Muscle layer of duodenum (tissue), 2 donors: Measurements from ENCODE around the gene IRX1.

ENCODE experiments used
- H3K27ac ChIP-seq: one replicate; pipeline ENCODE4 v1.7.0; 2013; ENCODE audit warnings: mild to moderate bottlenecking, low read length
- H3K27me3 ChIP-seq: one replicate; pipeline ENCODE4 v1.7.0; 2013; ENCODE audit warnings: low read depth, mild to moderate bottlenecking, control low read depth, low read length
- H3K36me3 ChIP-seq, 2 donors: one replicate each; pipeline ENCODE4 v1.7.0; 2013; ENCODE audit warnings: low read length in 2 of 2, control low read depth in 1 of 2, mild to moderate bottlenecking in 1 of 2; ENCODE audit not compliant: insufficient read depth in 2 of 2, control insufficient read depth in 1 of 2
- H3K4me1 ChIP-seq, 2 donors: one replicate each; pipeline ENCODE4 v1.7.0; 2013; ENCODE audit warnings: low read length in 2 of 2, mild to moderate bottlenecking in 2 of 2, control low read depth in 1 of 2, moderate library complexity in 1 of 2; ENCODE audit not compliant: insufficient read depth in 2 of 2, control insufficient read depth in 1 of 2
- H3K4me3 ChIP-seq, 2 donors: one replicate each; pipeline ENCODE4 v1.7.0; 2013; ENCODE audit warnings: low read length in 2 of 2, low read depth in 1 of 2, mild to moderate bottlenecking in 1 of 2
- H3K9me3 ChIP-seq, 2 donors: one replicate each; pipeline ENCODE4 v1.7.0; 2013; ENCODE audit warnings: low read length in 2 of 2, control low read depth in 1 of 2, mild to moderate bottlenecking in 1 of 2; ENCODE audit not compliant: control insufficient read depth in 1 of 2
- donor health status: healthy.

IRX1 gene

GRCh38 chr5:3594510-3595005 lies 1.1 kb upstream of the IRX1 start:
- peaks cover 68% of the 10 kb centered on the region for H3K27me3 ChIP-seq
- H3K4me3 ChIP-seq: peak overlapping the region in 1 of 2 donors; percentile 52
- H3K4me1 ChIP-seq: peaks cover 0 to 40% of the 10 kb centered on the region in 2 donors
- no peak overlapping the region for H3K27ac ChIP-seq
- H3K36me3 ChIP-seq: no peaks in the 10 kb centered on the region
- no peaks in the 10 kb centered on the region for H3K9me3 ChIP-seq

GRCh38 chr5:3596261-3596825 lies 711 bp downstream of the IRX1 start:
- Histone ChIP-seq H3K27ac (no peak overlapping the region), H3K36me3 (no peaks in the 10 kb centered on the region), H3K9me3 (no peaks in the 10 kb centered on the region), H3K4me3 (peak overlapping the region in 1 of 2 donors; percentile 40), H3K4me1 (peaks cover 0 to 38% of the 10 kb centered on the region in 2 donors), H3K27me3 (peaks cover 68% of the 10 kb centered on the region)

- Histone ChIP-seq H3K4me1 (peaks cover 0 to 37% of the 10 kb centered on the region in 2 donors), H3K36me3 (no peaks in the 10 kb centered on the region), H3K9me3 (no peaks in the 10 kb centered on the region), H3K27me3 (peaks cover 70% of the 10 kb centered on the region), H3K4me3 (peak overlapping the region in 1 of 2 donors; percentile 40), H3K27ac (no peak overlapping the region)
Observed at GRCh38 chr5:3596857-3597166, 1.2 kb downstream of the IRX1 start.

- no peak overlapping the region for H3K4me3 ChIP-seq
- H3K27ac ChIP-seq: no peak overlapping the region
- H3K27me3 ChIP-seq: peaks cover 70% of the 10 kb centered on the region
- no peaks in the 10 kb centered on the region for H3K36me3 ChIP-seq
- H3K4me1 ChIP-seq: peaks cover 0 to 43% of the 10 kb centered on the region in 2 donors
- H3K9me3 ChIP-seq: no peaks in the 10 kb centered on the region
Observed at GRCh38 chr5:3597167-3598007, 1.8 kb downstream of the IRX1 start.

- peaks cover 0 to 48% of the 10 kb centered on the region in 2 donors for H3K4me1 ChIP-seq
- H3K27ac ChIP-seq: no peak overlapping the region
- no peaks in the 10 kb centered on the region for H3K9me3 ChIP-seq
- H3K36me3 ChIP-seq: no peaks in the 10 kb centered on the region
- no peak overlapping the region for H3K4me3 ChIP-seq
- peaks cover 66% of the 10 kb centered on the region for H3K27me3 ChIP-seq
Observed at GRCh38 chr5:3598207-3598606, 2.6 kb downstream of the IRX1 start.

- no peak overlapping the region for H3K27ac ChIP-seq
- peaks cover 0 to 48% of the 10 kb centered on the region in 2 donors for H3K4me1 ChIP-seq
Observed at GRCh38 chr5:3598769-3599211, 3.2 kb downstream of the IRX1 start.

GRCh38 chr5:3599226-3600105 lies 3.8 kb downstream of the IRX1 start:
- no peaks in the 10 kb centered on the region for H3K9me3 ChIP-seq
- no peak overlapping the region for H3K27ac ChIP-seq
- H3K4me1 ChIP-seq: peaks cover 0 to 41% of the 10 kb centered on the region in 2 donors
- peaks cover 62% of the 10 kb centered on the region for H3K27me3 ChIP-seq
- peak overlapping the region in 1 of 2 donors; percentile 19 for H3K4me3 ChIP-seq
- H3K36me3 ChIP-seq: no peaks in the 10 kb centered on the region

More at GRCh38 chr5:3598769-3599211, 3.2 kb downstream of the IRX1 start:
- H3K36me3 ChIP-seq: no peaks in the 10 kb centered on the region
- H3K9me3 ChIP-seq: no peaks in the 10 kb centered on the region
- no peak overlapping the region for H3K4me3 ChIP-seq
- H3K27me3 ChIP-seq: peaks cover 66% of the 10 kb centered on the region

- peaks cover 0 to 32% of the 10 kb centered on the region in 2 donors for H3K4me1 ChIP-seq
- no peaks in the 10 kb centered on the region for H3K36me3 ChIP-seq
- no peak overlapping the region for H3K27ac ChIP-seq
- peaks cover 59% of the 10 kb centered on the region for H3K27me3 ChIP-seq
- H3K4me3 ChIP-seq: peak overlapping the region in 1 of 2 donors; percentile 43
- no peaks in the 10 kb centered on the region for H3K9me3 ChIP-seq
Observed at GRCh38 chr5:3600106-3601060, 4.8 kb downstream of the IRX1 start.

GRCh38 chr5:3601061-3601710 lies 5.6 kb downstream of the IRX1 start:
- Histone ChIP-seq H3K9me3 (no peaks in the 10 kb centered on the region), H3K27me3 (peaks cover 62% of the 10 kb centered on the region), H3K4me3 (peak overlapping the region in 1 of 2 donors; percentile 43), H3K36me3 (no peaks in the 10 kb centered on the region), H3K27ac (no peak overlapping the region), H3K4me1 (peaks cover 0 to 31% of the 10 kb centered on the region in 2 donors)
